Esophagus squamous epithelium (tissue), 5 donors: ENCODE data around the gene ZNF672. TPM values are rescaled to one million over a fixed set of nuclear protein-coding genes. Genes with fewer than 3 reads are reported as not detected.

Source experiments
- DNase-seq: peaks from one replicate; lab custom pipeline; 2025; lab: John Stamatoyannopoulos, UW
- H3K27ac ChIP-seq, 4 donors: fragments of 200-600 bp; sonication (generic); one replicate each; pipeline ENCODE4 v1.5.1; 2016 to 2019; ENCODE audit warnings: mild to moderate bottlenecking in 1 of 4
- H3K27me3 ChIP-seq, 4 donors: fragments of 200-600 bp; sonication (generic); 1 replicate in 3 of 4; 2 replicates in 1 of 4; pipeline versions ENCODE4 v1.5.1 to v1.6.0; 2017 to 2021; ENCODE audit warnings: antibody characterized with exemption in 1 of 4
- H3K36me3 ChIP-seq, 3 donors: fragments of 200-600 bp; sonication (generic); one replicate each; pipeline ENCODE4 v1.5.1; 2016 to 2019
- H3K4me1 ChIP-seq, 3 donors: fragments of 200-600 bp; sonication (generic); one replicate each; pipeline ENCODE4 v1.5.1; 2017 to 2019
- H3K4me3 ChIP-seq, 4 donors: fragments of 200-600 bp; sonication (generic); 1 replicate in 3 of 4; 2 replicates in 1 of 4; pipeline ENCODE4 v1.5.1; 2016 to 2019; ENCODE audit warnings: mild to moderate bottlenecking in 2 of 4, moderate library complexity in 1 of 4
- H3K9me3 ChIP-seq, 3 donors: fragments of 200-600 bp; sonication (generic); one replicate each; pipeline ENCODE4 v1.5.1; 2016 to 2019
- CTCF ChIP-seq, 6 experiments: fragments of 450-650 bp in 4 of 6; fragments of 200-600 bp in 2 of 6; sonication (generic) in 2 of 6; IDR thresholded peaks; one replicate each; pipeline ENCODE4 v1.5.1; 2016 to 2019; ENCODE audit warnings: antibody characterized with exemption in 6 of 6, mild to moderate bottlenecking in 4 of 6, moderate library complexity in 4 of 6
- POLR2A ChIP-seq, 4 donors: fragments of 450-650 bp; IDR thresholded peaks; one replicate each; pipeline ENCODE4 v1.6.1; 2017; ENCODE audit warnings: antibody characterized with exemption in 4 of 4, mild to moderate bottlenecking in 4 of 4, moderate library complexity in 3 of 4
- WGBS, 2 donors: methylation state at CpG; one replicate each; pipeline ENCODE4 v1.1.5; 2018; 5-methylcytosine and 5-hydroxymethylcytosine counted together
- intact Hi-C: fragments of 100-400 bp; cut with DNase I; formaldehyde crosslinking; loops from one replicate; pipeline ENCODE4 v1.15.0; 2022
- total RNA-seq, 4 donors: library from RNA; depleted of rRNA; stranded (reverse); fragments of >200 nt; gene quantifications; one replicate each; pipeline ENCODE4 v1.1.0, GENCODE V29; 2016
- donor health status: DM: yes; HTN: yes; CAD: no.

Gene ZNF672
- total RNA-seq, 4 donors from 2014 or later: 22.3 to 25.8 (median 24.0) TPM

GRCh38 chr1:248813546-248813945 lies 24.5 kb upstream of the ZNF672 start:
- H3K27me3 ChIP-seq: no peaks in the 10 kb centered on the region

GRCh38 chr1:248814351-248814750 lies 23.7 kb upstream of the ZNF672 start:
- Histone ChIP-seq H3K27me3 (no peaks in the 10 kb centered on the region), H3K27ac (no peak overlapping the region), H3K4me3 (no peak overlapping the region), H3K9me3 (no peaks in the 10 kb centered on the region), H3K36me3 (peaks cover 18 to 84% (median 30%) of the 10 kb centered on the region in 3 donors), H3K4me1 (peaks cover 14 to 43% (median 14%) of the 10 kb centered on the region in 3 donors)
- TF ChIP-seq CTCF (IDR thresholded peaks at IDR 0.05) (no peak), POLR2A (IDR thresholded peaks at IDR 0.05) (no peak)
- no peak for DNase-seq
- 89 to 94% methylated on average over 14 to 16 of the region's 16 CpGs for WGBS, 2 donors
- intact Hi-C loops: no loop called here

More at GRCh38 chr1:248813546-248813945, 24.5 kb upstream of the ZNF672 start:
- H3K27ac ChIP-seq: no peak overlapping the region
- H3K9me3 ChIP-seq: no peaks in the 10 kb centered on the region
- H3K36me3 ChIP-seq: peaks cover 18 to 76% (median 30%) of the 10 kb centered on the region in 3 donors
- intact Hi-C loops: no loop called here
- DNase-seq: no peak
- 89 to 94% methylated on average over 3 to 6 of the region's 8 CpGs for WGBS, 2 donors
- peaks cover 14 to 36% (median 14%) of the 10 kb centered on the region in 3 donors for H3K4me1 ChIP-seq
- TF ChIP-seq POLR2A (IDR thresholded peaks at IDR 0.05) (no peak), CTCF (IDR thresholded peaks at IDR 0.05) (no peak)
- no peak overlapping the region for H3K4me3 ChIP-seq

- H3K36me3 ChIP-seq: peaks cover 23 to 93% (median 34%) of the 10 kb centered on the region in 3 donors
- H3K27me3 ChIP-seq: no peaks in the 10 kb centered on the region
- DNase-seq: no peak
- no peak overlapping the region for H3K4me3 ChIP-seq
- H3K27ac ChIP-seq: no peak overlapping the region
- H3K4me1 ChIP-seq: peaks cover 10 to 44% (median 11%) of the 10 kb centered on the region in 3 donors
- 82 to 85% methylated on average over 10 of the region's 10 CpGs for WGBS, 2 donors
- H3K9me3 ChIP-seq: no peaks in the 10 kb centered on the region
- intact Hi-C loops: no loop called here
- no peak for TF ChIP-seq CTCF (IDR thresholded peaks at IDR 0.05)
- no peak for TF ChIP-seq POLR2A (IDR thresholded peaks at IDR 0.05)
Observed at GRCh38 chr1:248815407-248816034, 22.5 kb upstream of the ZNF672 start.

GRCh38 chr1:248816042-248816851 lies 21.8 kb upstream of the ZNF672 start:
- no peak for DNase-seq
- Histone ChIP-seq H3K4me3 (no peak overlapping the region), H3K36me3 (peaks cover 26 to 97% (median 37%) of the 10 kb centered on the region in 3 donors), H3K4me1 (peaks cover 4 to 44% (median 6%) of the 10 kb centered on the region in 3 donors), H3K27ac (no peak overlapping the region), H3K9me3 (no peaks in the 10 kb centered on the region), H3K27me3 (no peaks in the 10 kb centered on the region)
- intact Hi-C loops: no loop called here
- no peak for TF ChIP-seq CTCF (IDR thresholded peaks at IDR 0.05)
- 70 to 79% methylated on average over 3 to 10 of the region's 13 CpGs for WGBS, 2 donors

GRCh38 chr1:248817065-248817464 lies 21.0 kb upstream of the ZNF672 start:
- no peak overlapping the region for H3K27ac ChIP-seq

More at GRCh38 chr1:248817065-248817464, 21.0 kb upstream of the ZNF672 start:
- intact Hi-C loops: no loop called here
- H3K4me1 ChIP-seq: peaks cover 0 to 44% (median 11%) of the 10 kb centered on the region in 3 donors
- TF ChIP-seq POLR2A (IDR thresholded peaks at IDR 0.05) (no peak), CTCF (IDR thresholded peaks at IDR 0.05) (no peak)
- H3K9me3 ChIP-seq: no peaks in the 10 kb centered on the region
- no peak overlapping the region for H3K4me3 ChIP-seq
- peaks cover 23 to 97% (median 37%) of the 10 kb centered on the region in 3 donors for H3K36me3 ChIP-seq
- no peaks in the 10 kb centered on the region for H3K27me3 ChIP-seq
- WGBS, 2 donors: 93 to 96% methylated on average over 2 to 5 of the region's 6 CpGs
- DNase-seq: no peak
